Caco-2 (cell line): Measurements from ENCODE around the gene PTPRN2. TPM values are rescaled to one million over a fixed set of nuclear protein-coding genes. Genes with fewer than 3 reads are reported as not detected.

Source experiments
- BruUV-seq: library from RNA; stranded (reverse); fragments of 400-500 nt; replicated peaks from 2 replicates; lab custom pipeline; 2021; lab: Mats Ljungman, UMichigan
- CTCF ChIA-PET: fragments of 300-600 bp; sonication (Branson Sonifier 250); formaldehyde crosslinking; loops from one replicate; lab custom pipeline; 2022; ENCODE audit warnings: antibody characterized with exemption; lab: Charles Lee
- POLR2A ChIA-PET: fragments of 300-600 bp; sonication (Branson Sonifier 250); formaldehyde crosslinking; loops from one replicate; lab custom pipeline; 2022; ENCODE audit warnings: antibody characterized with exemption; lab: Charles Lee
- DNase-seq, 2 experiments: peaks; one replicate each; pipeline versions ENCODE4 v3.0.0 to v3.0.0-alpha.2; 2020 to 2022
- H3K27me3 ChIP-seq: replicated peaks from 2 replicates; pipeline ENCODE4 v1.6.0; 2011; ENCODE audit warnings: low read length; ENCODE audit not compliant: control insufficient read depth, insufficient read depth
- H3K36me3 ChIP-seq: 2 replicates; pipeline ENCODE4 v1.5.1; 2011; ENCODE audit warnings: low read length; ENCODE audit not compliant: control insufficient read depth, insufficient read depth
- H3K4me1 ChIP-seq: fragments of 250-450 bp; sonication (Bioruptor Pico); 2 replicates; pipeline ENCODE4 v1.5.1; 2020; ENCODE audit warnings: mild to moderate bottlenecking
- H3K4me3 ChIP-seq: 2 replicates; pipeline ENCODE4 v1.5.1; 2011; ENCODE audit warnings: low read depth, mild to moderate bottlenecking, control low read depth, low read length
- H3K9me3 ChIP-seq: fragments of 250-450 bp; sonication (Bioruptor Pico); 2 replicates; pipeline ENCODE4 v1.5.1; 2020; ENCODE audit warnings: mild to moderate bottlenecking, moderate library complexity
- H3K27ac Mint-ChIP-seq: one replicate; pipeline ENCODE4 v1.8.0; 2022; ENCODE audit warnings: mixed read lengths; ENCODE audit not compliant: unreplicated experiment
- H3K27me3 Mint-ChIP-seq: one replicate; pipeline ENCODE4 v1.8.0; 2022; ENCODE audit warnings: mixed read lengths; ENCODE audit not compliant: insufficient read depth, unreplicated experiment
- H3K36me3 Mint-ChIP-seq: one replicate; pipeline ENCODE4 v1.8.0; 2022; ENCODE audit warnings: mild to moderate bottlenecking, mixed read lengths; ENCODE audit not compliant: insufficient read depth, unreplicated experiment
- H3K4me1 Mint-ChIP-seq: one replicate; pipeline ENCODE4 v1.8.0; 2022; ENCODE audit warnings: low read depth, mixed read lengths; ENCODE audit not compliant: unreplicated experiment
- H3K4me3 Mint-ChIP-seq: one replicate; pipeline ENCODE4 v1.8.0; 2022; ENCODE audit warnings: mild to moderate bottlenecking, moderate library complexity, mixed read lengths; ENCODE audit not compliant: unreplicated experiment
- H3K9me3 Mint-ChIP-seq: one replicate; pipeline ENCODE4 v1.8.0; 2022; ENCODE audit warnings: mixed read lengths; ENCODE audit not compliant: unreplicated experiment
- CTCF ChIP-seq, 2 experiments: fragments of 200-600 bp in 1 of 2; IDR thresholded peaks; 1 replicate in 1 of 2; 2 replicates in 1 of 2; pipeline versions ENCODE4 v1.5.1 to v1.8.0; 2011 to 2022; ENCODE audit warnings: antibody characterized with exemption in 1 of 2, control low read depth in 1 of 2, inconsistent platforms in 1 of 2, low read depth in 1 of 2, low read length in 1 of 2, mild to moderate bottlenecking in 1 of 2, moderate library complexity in 1 of 2; ENCODE audit not compliant: insufficient read depth in 1 of 2, severe bottlenecking in 1 of 2, unreplicated experiment in 1 of 2
- intact Hi-C: fragments of 100-400 bp; cut with micrococcal nuclease; formaldehyde crosslinking; loops from one replicate; pipeline ENCODE4 v1.10.0; 2022; ENCODE audit not compliant: unreplicated experiment
- total RNA-seq: library from RNA; stranded (reverse); gene quantifications from 2 replicates; pipeline ENCODE4 v1.2.3, GENCODE V29; 2022

Gene PTPRN2
- total RNA-seq, 1 experiment from 2014 or later, result 1.4 TPM

DNA sequence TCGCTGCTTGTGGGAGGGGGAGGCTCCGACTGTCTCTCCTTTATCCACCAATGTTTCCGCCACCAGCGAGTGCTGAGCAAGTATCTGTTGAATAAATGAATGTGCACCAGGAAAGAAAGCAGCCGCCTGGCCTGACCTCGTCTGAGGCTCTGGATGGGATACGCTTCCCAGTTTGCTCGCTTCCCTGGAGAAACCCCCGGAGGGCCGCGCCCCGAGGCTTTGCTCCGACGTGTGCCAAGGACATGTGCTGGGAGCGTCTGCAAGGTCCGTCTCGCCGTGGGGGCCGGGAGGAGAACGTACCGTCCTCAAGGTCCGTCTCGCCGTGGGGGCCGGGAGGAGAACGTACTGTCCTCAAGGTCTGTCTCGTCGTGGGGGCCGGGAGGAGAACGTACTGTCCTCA is 714.4 kb downstream of the PTPRN2 start:
- Mint-ChIP-seq H3K27me3 (no peaks in the 10 kb centered on the region), H3K36me3 (no peaks in the 10 kb centered on the region), H3K4me3 (no peak overlapping the region), H3K4me1 (no peaks in the 10 kb centered on the region), H3K27ac (no peak overlapping the region), H3K9me3 (peaks cover 36% of the 10 kb centered on the region)
- Histone ChIP-seq H3K9me3 (no peaks in the 10 kb centered on the region; the same call in none of the 2 replicates), H3K4me1 (no peaks in the 10 kb centered on the region), H3K27me3 (no peaks in the 10 kb centered on the region), H3K36me3 (no peaks in the 10 kb centered on the region), H3K4me3 (no peak overlapping the region)
- intact Hi-C loops, result no loop called here
- CTCF ChIA-PET, result no interaction called here
- POLR2A ChIA-PET, result no interaction called here
- no peak for TF ChIP-seq CTCF (IDR thresholded peaks at IDR 0.05; ENCODE audit: insufficient read depth in 1 of 2, low read depth in 1 of 2, low read length in 1 of 2, severe bottlenecking in 1 of 2, unreplicated experiment in 1 of 2)
- no peak for DNase-seq
- no TSS peak for BruUV-seq

- H3K4me3 ChIP-seq, result no peak overlapping the region
- no peaks in the 10 kb centered on the region for H3K36me3 ChIP-seq
- DNase-seq, result no peak
- H3K9me3 Mint-ChIP-seq, result peaks cover 36% of the 10 kb centered on the region
- ChIA-PET CTCF (no interaction called here), POLR2A (no interaction called here)
- H3K4me1 ChIP-seq, result no peaks in the 10 kb centered on the region
- H3K4me3 Mint-ChIP-seq, result no peak overlapping the region
- H3K9me3 ChIP-seq, result no peaks in the 10 kb centered on the region; the same call in none of the 2 replicates
- TF ChIP-seq CTCF (IDR thresholded peaks at IDR 0.05; ENCODE audit: insufficient read depth in 1 of 2, low read depth in 1 of 2, low read length in 1 of 2, severe bottlenecking in 1 of 2, unreplicated experiment in 1 of 2), result no peak
- no TSS peak for BruUV-seq
- H3K4me1 Mint-ChIP-seq, result no peaks in the 10 kb centered on the region
- intact Hi-C loops, result no loop called here
- H3K27me3 Mint-ChIP-seq, result no peaks in the 10 kb centered on the region
- H3K36me3 Mint-ChIP-seq, result no peaks in the 10 kb centered on the region
- no peak overlapping the region for H3K27ac Mint-ChIP-seq
- no peaks in the 10 kb centered on the region for H3K27me3 ChIP-seq
Measured at GRCh38 chr7:157872447-157872846, 715.2 kb downstream of the PTPRN2 start.

DNA sequence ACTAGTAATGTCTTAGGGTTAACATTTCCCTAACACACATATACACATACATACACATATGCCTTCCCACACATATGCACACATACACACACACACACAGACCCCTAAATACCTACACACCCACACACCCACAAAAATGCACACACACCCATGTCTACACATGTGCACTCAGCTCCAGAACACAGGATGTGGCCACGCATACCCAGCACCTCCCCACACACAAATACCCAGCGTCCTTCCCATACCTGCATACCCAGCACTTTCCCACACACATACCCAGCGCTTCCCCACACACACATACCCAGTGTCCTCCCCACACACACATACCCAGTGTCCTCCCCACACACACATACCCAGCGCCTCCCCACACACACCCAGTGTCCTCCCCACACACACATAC is 715.9 kb downstream of the PTPRN2 start:
- no peak for TF ChIP-seq CTCF (IDR thresholded peaks at IDR 0.05; ENCODE audit: insufficient read depth in 1 of 2, low read depth in 1 of 2, low read length in 1 of 2, severe bottlenecking in 1 of 2, unreplicated experiment in 1 of 2)
- no peak overlapping the region for H3K4me3 ChIP-seq
- no peaks in the 10 kb centered on the region for H3K4me1 ChIP-seq
- no peaks in the 10 kb centered on the region; the same call in none of the 2 replicates for H3K9me3 ChIP-seq
- Mint-ChIP-seq H3K4me3 (no peak overlapping the region), H3K27me3 (no peaks in the 10 kb centered on the region), H3K36me3 (no peaks in the 10 kb centered on the region), H3K27ac (no peak overlapping the region), H3K9me3 (peaks cover 36% of the 10 kb centered on the region), H3K4me1 (no peaks in the 10 kb centered on the region)
- H3K27me3 ChIP-seq, result no peaks in the 10 kb centered on the region
- no peak for DNase-seq
- BruUV-seq, result no TSS peak
- POLR2A ChIA-PET, result no interaction called here
- no peaks in the 10 kb centered on the region for H3K36me3 ChIP-seq
- intact Hi-C loops, result no loop called here
- CTCF ChIA-PET, result no interaction called here
